GM12878 (cell line): ENCODE measurements around the gene LARGE1. TPM values are rescaled to one million over a fixed set of nuclear protein-coding genes. Genes with fewer than 3 reads are reported as not detected.

Experiments used
- ATAC-seq: fragments of 200-7000 bp; cut with Tn5 transposase; 3 replicates; pipeline ENCODE4 v1.9.1; 2020; ENCODE audit warnings: mild to moderate bottlenecking, moderate library complexity
- BruUV-seq: library from RNA; stranded (reverse); fragments of 400-500 nt; replicated peaks from 2 replicates; lab custom pipeline; 2021; lab: Mats Ljungman, UMichigan
- CTCF ChIA-PET: fragments of 300-600 bp; sonication (Branson Sonifier 250); formaldehyde crosslinking; extraction: SDS; loops from one replicate; lab custom pipeline; 2021; ENCODE audit warnings: inconsistent platforms; lab: Yijun Ruan, JAX
- POLR2A ChIA-PET: fragments of 350-600 bp; formaldehyde crosslinking; extraction: SDS; loops from one replicate; lab custom pipeline; 2021; ENCODE audit warnings: inconsistent platforms; lab: Charles Lee
- RAD21 ChIA-PET: fragments of 300-600 bp; sonication (Branson Sonifier 250); formaldehyde crosslinking; loops from one replicate; lab custom pipeline; 2023; ENCODE audit warnings: antibody characterized with exemption; ENCODE audit not compliant: unreplicated experiment; lab: Charles Lee
- SMC1A ChIA-PET: fragments of 300-600 bp; sonication (Branson Sonifier 250); formaldehyde crosslinking; loops from one replicate; lab custom pipeline; 2023; ENCODE audit not compliant: unreplicated experiment, uncharacterized antibody; lab: Charles Lee
- DNase-seq: peaks from one replicate; pipeline ENCODE4 v3.0.0-alpha.2; 2011; ENCODE audit warnings: low read depth, low spot score
- FAIRE-seq: peaks from 3 replicates; lab custom pipeline; 2011; peaks lifted over from hg19 to GRCh38; lab: Jason Lieb, UNC
- H2AFZ ChIP-seq: 2 replicates; pipeline ENCODE4 v1.6.0; 2011; ENCODE audit warnings: low read depth, low read length, control low read depth; ENCODE audit not compliant: control insufficient read depth
- H3K27ac ChIP-seq: 2 replicates; pipeline ENCODE4 v1.5.1; 2011; ENCODE audit warnings: control low read depth; ENCODE audit not compliant: control insufficient read depth, insufficient read depth
- H3K27me3 ChIP-seq, 2 experiments: replicated peaks in 1 of 2; 2 replicates each; pipeline versions ENCODE4 v1.6.0 to v1.6.1; 2011; ENCODE audit warnings: low read length in 1 of 2; ENCODE audit not compliant: control insufficient read depth in 2 of 2, insufficient read depth in 2 of 2
- H3K36me3 ChIP-seq, 2 experiments: 2 replicates each; pipeline ENCODE4 v1.5.1; 2011; ENCODE audit warnings: low read length in 1 of 2; ENCODE audit not compliant: control insufficient read depth in 2 of 2, insufficient read depth in 2 of 2
- H3K4me1 ChIP-seq: 2 replicates; pipeline ENCODE4 v1.6.1; 2011; ENCODE audit warnings: mild to moderate bottlenecking, low read length, moderate library complexity, mixed read lengths; ENCODE audit not compliant: control insufficient read depth, insufficient read depth
- H3K4me2 ChIP-seq: 2 replicates; pipeline ENCODE4 v1.6.0; 2011; ENCODE audit warnings: control low read depth; ENCODE audit not compliant: control insufficient read depth, insufficient read depth
- H3K4me3 ChIP-seq: fragments of 200-600 bp; sonication (generic); 2 replicates; pipeline ENCODE4 v1.5.1; 2016
- H3K79me2 ChIP-seq: 2 replicates; pipeline ENCODE4 v1.6.0; 2011; ENCODE audit warnings: low read length; ENCODE audit not compliant: control insufficient read depth, insufficient read depth
- H3K9ac ChIP-seq: 2 replicates; pipeline ENCODE4 v1.8.0; 2011; ENCODE audit warnings: low read length, control low read depth, mixed read lengths; ENCODE audit not compliant: control insufficient read depth, insufficient read depth
- H3K9me3 ChIP-seq: replicated peaks from 3 replicates; pipeline ENCODE4 v1.5.1; 2011; ENCODE audit warnings: mild to moderate bottlenecking, low read length; ENCODE audit not compliant: control insufficient read depth, insufficient read depth
- H4K20me1 ChIP-seq: 2 replicates; pipeline ENCODE4 v1.6.0; 2011; ENCODE audit not compliant: control insufficient read depth, insufficient read depth
- EP300 ChIP-seq, 2 experiments: fragments of 150-350 bp in 1 of 2; IDR thresholded peaks; 2 replicates each; pipeline ENCODE4 v1.6.1; 2011 to 2012; ENCODE audit warnings: low read depth in 2 of 2, low read length in 2 of 2, borderline replicate concordance in 1 of 2, improper control_type of control experiment in 1 of 2, inconsistent platforms in 1 of 2; ENCODE audit not compliant: control insufficient read depth in 1 of 2
- FOXM1 ChIP-seq: IDR thresholded peaks from 2 replicates; pipeline ENCODE4 v1.6.1; 2012; ENCODE audit warnings: low read depth, mild to moderate bottlenecking, inconsistent platforms, low read length, moderate library complexity
- HDGF ChIP-seq: fragments of 450-650 bp; IDR thresholded peaks from 2 replicates; pipeline ENCODE4 v1.6.1; 2016; ENCODE audit warnings: antibody characterized with exemption
- JUND ChIP-seq: IDR thresholded peaks from 2 replicates; pipeline ENCODE4 v1.6.1; 2012; ENCODE audit warnings: low read depth, mild to moderate bottlenecking, low read length, improper control_type of control experiment, moderate library complexity
- NR2C2 ChIP-seq: IDR thresholded peaks from 2 replicates; pipeline ENCODE4 v1.6.1; 2011; ENCODE audit warnings: borderline replicate concordance, low read depth; ENCODE audit not compliant: control insufficient read depth, insufficient read length
- NR2F1 ChIP-seq: fragments of 450-650 bp; conservative IDR thresholded peaks from 2 replicates; pipeline ENCODE4 v1.6.1; 2017; ENCODE audit warnings: mild to moderate bottlenecking
- TBL1XR1 ChIP-seq: IDR thresholded peaks from 2 replicates; pipeline ENCODE4 v1.6.1; 2012; ENCODE audit warnings: low read depth, low read length, improper control_type of control experiment
- TCF7 ChIP-seq: IDR thresholded peaks from 2 replicates; pipeline ENCODE4 v1.6.1; 2014; ENCODE audit warnings: antibody characterized with exemption, borderline replicate concordance
- ZBED1 ChIP-seq: IDR thresholded peaks from 2 replicates; pipeline ENCODE4 v1.6.1; 2016; ENCODE audit warnings: borderline replicate concordance
- WGBS: methylation state at CpG from one replicate; pipeline ENCODE4 v1.1.6; 2016; ENCODE audit warnings: low lambda C conversion rate; ENCODE audit not compliant: insufficient replicate concordance, insufficient coverage; ENCODE audit errors: missing lambda C conversion rate; 5-methylcytosine and 5-hydroxymethylcytosine counted together
- in situ Hi-C: fragments of 300-500 bp; cut with MboI; formaldehyde crosslinking; loops from 9 replicates; pipeline ENCODE4 v1.14.3; 2018; ENCODE audit warnings: mixed read lengths
- intact Hi-C: fragments of 100-400 bp; cut with micrococcal nuclease; formaldehyde crosslinking; loops from one replicate; pipeline ENCODE4 v1.14.2; 2022; ENCODE audit not compliant: unreplicated experiment
- polyA plus RNA-seq, 11 experiments: library from polyadenylated mRNA; depleted of rRNA in 4 of 11; unstranded in 6 of 11; stranded (reverse) in 5 of 11; fragments of >200 nt; fragmentation: Nextera tagmentation in 4 of 11; fragmentation: Illumina TruSeq in 1 of 11; extraction: Ambion mirVana in 4 of 11; extraction: Trizol in 1 of 11; gene quantifications; 1 replicate in 1 of 11; 2 replicates in 10 of 11; pipeline versions ENCODE4 v1.2.1 to v1.2.3, GENCODE V29; 2011 to 2016; ENCODE audit warnings: inconsistent platforms in 2 of 11, missing spikeins in 2 of 11, low read depth in 1 of 11
- total RNA-seq, 4 experiments: library from RNA; depleted of rRNA in 3 of 4; stranded (reverse); fragments of >200 nt in 3 of 4; fragmentation: Illumina TruSeq in 1 of 4; extraction: Trizol in 1 of 4; gene quantifications; 2 replicates each; pipeline versions ENCODE4 v1.2.1 to v1.2.3, GENCODE V29; 2013 to 2021
- TF ChIP-seq, protein P1 (sequence below): fragments of 150-350 bp; IDR thresholded peaks from 2 replicates; pipeline ENCODE4 v1.6.1; 2016; ENCODE audit warnings: low read depth, low read length

Gene LARGE1
- total and polyA plus RNA-seq, 10 of the 15 experiments (the other 5 are each of a cell fraction or from before 2014, with no cell fraction given), result 3.2 to 41.4 (median 17.3) TPM

- Histone ChIP-seq H3K9ac (no peak overlapping the region), H2AFZ (no peak overlapping the region), H3K27ac (no peak overlapping the region), H3K9me3 (no peaks in the 10 kb centered on the region; the same call in 2 of the 3 replicates), H3K27me3 (no peaks in the 10 kb centered on the region), H4K20me1 (no peaks in the 10 kb centered on the region), H3K79me2 (no peaks in the 10 kb centered on the region), H3K4me2 (no peak overlapping the region), H3K4me3 (no peak overlapping the region), H3K4me1 (no peaks in the 10 kb centered on the region), H3K36me3 (peaks cover 0 to 11% of the 10 kb centered on the region in 2 experiments; a peak in 1 of 4 replicates)
- no TSS peak for BruUV-seq
- POLR2A ChIA-PET, result no interaction called here
- intact Hi-C loops, result no loop called here
- 97% methylated on average over 4 of the region's 4 CpGs for WGBS
- no peak for DNase-seq
- SMC1A ChIA-PET, result interaction anchor here (1.4 kb wide), 1 partner anchor 12 kb away, joined by 3 read pairs; no protein-coding TSS in a partner anchor
- in situ Hi-C loops, result no loop called here
- CTCF ChIA-PET, result no interaction called here
- ATAC-seq, result no peak
- FAIRE-seq, result no peak
- RAD21 ChIA-PET, result no interaction called here
- TF ChIP-seq NR2F1, result no peak
- TF ChIP-seq HDGF, result no peak
- no peak for TF ChIP-seq TBL1XR1
- no peak for TF ChIP-seq EP300 (IDR thresholded peaks at IDR 0.05; ENCODE audit: borderline replicate concordance in 1 of 2, control insufficient read depth in 1 of 2, low read depth in 2 of 2, low read length in 2 of 2)
- no peak for TF ChIP-seq FOXM1
- TF ChIP-seq TCF7, result no peak
- no peak for TF ChIP-seq JUND
- TF ChIP-seq ZBED1, result no peak
- TF ChIP-seq NR2C2, result no peak
- TF ChIP-seq, protein P1, sequence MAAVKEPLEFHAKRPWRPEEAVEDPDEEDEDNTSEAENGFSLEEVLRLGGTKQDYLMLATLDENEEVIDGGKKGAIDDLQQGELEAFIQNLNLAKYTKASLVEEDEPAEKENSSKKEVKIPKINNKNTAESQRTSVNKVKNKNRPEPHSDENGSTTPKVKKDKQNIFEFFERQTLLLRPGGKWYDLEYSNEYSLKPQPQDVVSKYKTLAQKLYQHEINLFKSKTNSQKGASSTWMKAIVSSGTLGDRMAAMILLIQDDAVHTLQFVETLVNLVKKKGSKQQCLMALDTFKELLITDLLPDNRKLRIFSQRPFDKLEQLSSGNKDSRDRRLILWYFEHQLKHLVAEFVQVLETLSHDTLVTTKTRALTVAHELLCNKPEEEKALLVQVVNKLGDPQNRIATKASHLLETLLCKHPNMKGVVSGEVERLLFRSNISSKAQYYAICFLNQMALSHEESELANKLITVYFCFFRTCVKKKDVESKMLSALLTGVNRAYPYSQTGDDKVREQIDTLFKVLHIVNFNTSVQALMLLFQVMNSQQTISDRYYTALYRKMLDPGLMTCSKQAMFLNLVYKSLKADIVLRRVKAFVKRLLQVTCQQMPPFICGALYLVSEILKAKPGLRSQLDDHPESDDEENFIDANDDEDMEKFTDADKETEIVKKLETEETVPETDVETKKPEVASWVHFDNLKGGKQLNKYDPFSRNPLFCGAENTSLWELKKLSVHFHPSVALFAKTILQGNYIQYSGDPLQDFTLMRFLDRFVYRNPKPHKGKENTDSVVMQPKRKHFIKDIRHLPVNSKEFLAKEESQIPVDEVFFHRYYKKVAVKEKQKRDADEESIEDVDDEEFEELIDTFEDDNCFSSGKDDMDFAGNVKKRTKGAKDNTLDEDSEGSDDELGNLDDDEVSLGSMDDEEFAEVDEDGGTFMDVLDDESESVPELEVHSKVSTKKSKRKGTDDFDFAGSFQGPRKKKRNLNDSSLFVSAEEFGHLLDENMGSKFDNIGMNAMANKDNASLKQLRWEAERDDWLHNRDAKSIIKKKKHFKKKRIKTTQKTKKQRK, result no peak
Observed at GRCh38 chr22:33697640-33698039, 222.6 kb downstream of the LARGE1 start.
